ENCODE results near the gene DNAI1. TPM values are rescaled to one million over a fixed set of nuclear protein-coding genes. Genes with fewer than 3 reads are reported as not detected.

Gene DNAI1
- total RNA-seq, 1 experiment from 2014 or later: 2.2 TPM

GRCh38 chr9:34522091-34522887 lies 63.7 kb downstream of the DNAI1 start:
- no TSS peak for BruUV-seq (replicated peaks)
- in situ Hi-C loops (cut with HindIII; ENCODE audit: low pct_unique_long_range_greater_than_20kb, low sequenced_read_pairs): no loop called here
- CTCF ChIA-PET: interaction anchor here (1.5 kb wide), 1 partner anchor 118 kb away, joined by 3 read pairs; no protein-coding TSS in a partner anchor

More at GRCh38 chr9:34522091-34522887, 63.7 kb downstream of the DNAI1 start:
- POLR2A ChIA-PET: no interaction called here
- DNase-seq (ENCODE audit: low read depth, low spot score) (no peak), ATAC-seq (peak; percentile 6; the same call in 1 of the 2 replicates)
- Histone ChIP-seq H3K9me3 (ENCODE audit: control insufficient read depth, insufficient read depth, low read depth, low read length) (no peaks in the 10 kb centered on the region), H3K36me3 (ENCODE audit: control insufficient read depth, insufficient read depth, low read length) (no peaks in the 10 kb centered on the region), H3K4me3 (ENCODE audit: low read depth in 2 of 2, low read length in 2 of 2) (peak overlapping the region; percentile 51 to 61), H3K27ac (ENCODE audit: low read length) (peak overlapping the region; percentile 73), H3K4me1 (ENCODE audit: control insufficient read depth, insufficient read depth, low read length) (peaks cover 4% of the 10 kb centered on the region; the same call in 1 of the 2 replicates), H3K27me3 (ENCODE audit: control insufficient read depth, insufficient read depth, low read length) (peaks cover 2% of the 10 kb centered on the region)
- intact Hi-C loops (cut with micrococcal nuclease; ENCODE audit: unreplicated experiment): no loop called here
- TF ChIP-seq TCF7L2 (IDR thresholded peaks at IDR 0.05; ENCODE audit: low read depth, low read length) (no peak), REST (IDR thresholded peaks at IDR 0.05; ENCODE audit: insufficient read depth in 1 of 2, low read depth in 2 of 2, low read length in 1 of 2) (no peak), CTCF (IDR thresholded peaks at IDR 0.05) (no peak), SIN3A (IDR thresholded peaks at IDR 0.05; ENCODE audit: borderline replicate concordance, insufficient read depth, low read depth, low read length) (no peak), POLR2AphosphoS5 (IDR thresholded peaks at IDR 0.05; ENCODE audit: low read depth, low read length) (no peak)
